Smooth muscle cell (in vitro differentiated cells): Measurements from ENCODE around the gene ZNF768. TPM values are rescaled to one million over a fixed set of nuclear protein-coding genes. Genes with fewer than 3 reads are reported as not detected.

Experiments
- DNase-seq: peaks from one replicate; lab custom pipeline; 2025; ENCODE audit not compliant: unreplicated experiment; lab: John Stamatoyannopoulos, UW
- H2AFZ ChIP-seq: fragments of 200-600 bp; sonication (generic); 2 replicates; pipeline ENCODE4 v1.6.0; 2016; ENCODE audit warnings: antibody characterized with exemption, low read depth, mild to moderate bottlenecking
- H3F3A ChIP-seq: fragments of 200-600 bp; sonication (generic); 2 replicates; pipeline ENCODE4 v1.6.0; 2017; ENCODE audit warnings: antibody characterized with exemption, low read depth
- H3K27ac ChIP-seq: fragments of 200-600 bp; sonication (generic); 2 replicates; pipeline ENCODE4 v1.5.1; 2016; ENCODE audit warnings: low read depth, mild to moderate bottlenecking
- H3K27me3 ChIP-seq: fragments of 200-600 bp; sonication (generic); 2 replicates; pipeline ENCODE4 v1.6.1; 2016; ENCODE audit warnings: low read depth, mild to moderate bottlenecking
- H3K36me3 ChIP-seq: fragments of 200-600 bp; sonication (generic); 2 replicates; pipeline ENCODE4 v1.5.1; 2016; ENCODE audit warnings: low read depth
- H3K4me1 ChIP-seq: fragments of 200-600 bp; sonication (generic); 2 replicates; pipeline ENCODE4 v1.5.1; 2016; ENCODE audit warnings: low read depth
- H3K4me2 ChIP-seq: fragments of 200-600 bp; sonication (generic); 2 replicates; pipeline ENCODE4 v1.6.0; 2016; ENCODE audit warnings: mild to moderate bottlenecking
- H3K4me3 ChIP-seq: fragments of 200-600 bp; sonication (generic); 2 replicates; pipeline ENCODE4 v1.5.1; 2016; ENCODE audit warnings: mild to moderate bottlenecking
- H3K79me2 ChIP-seq: fragments of 200-600 bp; sonication (generic); 2 replicates; pipeline ENCODE4 v1.6.0; 2016; ENCODE audit warnings: low read depth, mild to moderate bottlenecking
- H3K9ac ChIP-seq: fragments of 200-600 bp; sonication (generic); 2 replicates; pipeline ENCODE4 v1.6.0; 2016; ENCODE audit warnings: low read depth
- H3K9me3 ChIP-seq: fragments of 200-600 bp; sonication (generic); replicated peaks from 2 replicates; pipeline ENCODE4 v1.5.1; 2016; ENCODE audit warnings: low read depth
- H4K20me1 ChIP-seq: fragments of 200-600 bp; sonication (generic); 2 replicates; pipeline ENCODE4 v1.6.0; 2016; ENCODE audit warnings: low read depth
- CTCF ChIP-seq: fragments of 200-600 bp; sonication (generic); IDR thresholded peaks from 2 replicates; pipeline ENCODE4 v1.5.1; 2017; ENCODE audit warnings: borderline replicate concordance, mild to moderate bottlenecking, antibody characterized with exemption; ENCODE audit not compliant: insufficient read depth, poor library complexity, severe bottlenecking
- WGBS: methylation state at CpG from one replicate; pipeline ENCODE4 v1.1.7; 2016; ENCODE audit warnings: low lambda C conversion rate; 5-methylcytosine and 5-hydroxymethylcytosine counted together
- polyA plus RNA-seq: library from polyadenylated mRNA; unstranded; fragments of >200 nt; fragmentation: Nextera tagmentation; extraction: Ambion mirVana; gene quantifications from 2 replicates; pipeline ENCODE4 v1.2.1, GENCODE V29; 2016
- total RNA-seq: library from RNA; depleted of rRNA; stranded (reverse); fragments of >200 nt; gene quantifications from 2 replicates; pipeline ENCODE4 v1.2.3, GENCODE V29; 2014

Gene ZNF768
- total and polyA plus RNA-seq, 2 experiments from 2014 or later, result 15.4 to 18.6 TPM

- Histone ChIP-seq H3K9ac (peak overlapping the region; percentile 89), H3F3A (peaks cover 4% of the 10 kb centered on the region), H3K4me3 (peak overlapping the region; percentile 85), H4K20me1 (no peaks in the 10 kb centered on the region), H3K4me2 (peak overlapping the region; percentile 89), H3K9me3 (no peaks in the 10 kb centered on the region), H3K79me2 (peaks cover 17% of the 10 kb centered on the region), H3K27ac (peak overlapping the region; percentile 64), H3K4me1 (peaks cover 13% of the 10 kb centered on the region), H2AFZ (peak overlapping the region; percentile 99), H3K27me3 (no peaks in the 10 kb centered on the region), H3K36me3 (no peaks in the 10 kb centered on the region)
- peak; percentile 39 for TF ChIP-seq CTCF
- peak; percentile 27 for DNase-seq
- WGBS, result 27% methylated on average over 11 of the region's 12 CpGs
Observed at GRCh38 chr16:30535777-30536190, 9.4 kb upstream of the ZNF768 start.

- peaks cover 17% of the 10 kb centered on the region for H3K79me2 ChIP-seq
- WGBS, result 6% methylated on average over 18 of the region's 18 CpGs
- H3K4me3 ChIP-seq, result peak overlapping the region; percentile 85
- H4K20me1 ChIP-seq, result no peaks in the 10 kb centered on the region
- no peaks in the 10 kb centered on the region for H3K27me3 ChIP-seq
- no peaks in the 10 kb centered on the region for H3K9me3 ChIP-seq
- H3K4me1 ChIP-seq, result peaks cover 13% of the 10 kb centered on the region
- no peak for TF ChIP-seq CTCF
- H3K36me3 ChIP-seq, result no peaks in the 10 kb centered on the region
- H3K27ac ChIP-seq, result peak overlapping the region; percentile 64
- H2AFZ ChIP-seq, result peak overlapping the region; percentile 99
- peak overlapping the region; percentile 89 for H3K4me2 ChIP-seq
- peak overlapping the region; percentile 89 for H3K9ac ChIP-seq
- peaks cover 4% of the 10 kb centered on the region for H3F3A ChIP-seq
- peak; percentile 41 for DNase-seq
Observed at GRCh38 chr16:30535106-30535776, 8.9 kb upstream of the ZNF768 start.

- peak; percentile 51 for DNase-seq
- 2% methylated on average over 56 of the region's 70 CpGs for WGBS
Observed at GRCh38 chr16:30534368-30535105, 8.2 kb upstream of the ZNF768 start, which contains the start of gene ZNF747. TSS of gene ZNF747 (minus strand) at chr16:30534858. CDS start at chr16:30534679, 179 bp downstream.

More at GRCh38 chr16:30534368-30535105, 8.2 kb upstream of the ZNF768 start, which contains the start of gene ZNF747:
- Histone ChIP-seq H3K9me3 (no peaks in the 10 kb centered on the region), H3K4me1 (peaks cover 13% of the 10 kb centered on the region), H3K4me3 (peak within 1 kb of the TSS; percentile 85), H3K27ac (peak within 1 kb of the TSS; percentile 64), H3K4me2 (peak within 1 kb of the TSS; percentile 89), H3K79me2 (peaks cover 17% of the 10 kb centered on the region), H3K9ac (peak within 1 kb of the TSS; percentile 89), H3K36me3 (no peaks in the 10 kb centered on the region), H3F3A (peaks cover 4% of the 10 kb centered on the region), H4K20me1 (no peaks in the 10 kb centered on the region), H3K27me3 (no peaks in the 10 kb centered on the region), H2AFZ (peak within 1 kb of the TSS; percentile 99)
- no peak for TF ChIP-seq CTCF
